NT2/D1 (cell line): ENCODE results near the gene NTF3.

ENCODE experiments used
- SUZ12 ChIP-seq: IDR thresholded peaks from 2 replicates; pipeline ENCODE4 v1.6.1; 2011; ENCODE audit not compliant: insufficient read length, insufficient read depth; ENCODE audit errors: extremely low read depth
- YY1 ChIP-seq: IDR thresholded peaks from 2 replicates; pipeline ENCODE4 v1.6.1; 2011; ENCODE audit not compliant: insufficient read length, insufficient read depth

GRCh38 chr12:5485454-5485853 is 53.5 kb downstream of the NTF3 start:
- TF ChIP-seq YY1 (no peak), SUZ12 (no peak)
